T47D (cell line): ENCODE measurements around the gene CDC34.

Experiments used
- DNase-seq, 2 experiments: peaks; one replicate each; pipeline versions ENCODE4 v3.0.0 to v3.0.0-alpha.2; 2011 to 2012; ENCODE audit warnings: low read depth in 1 of 2, low spot score in 1 of 2
- JUND ChIP-seq: IDR thresholded peaks from 2 replicates; pipeline ENCODE4 v1.6.1; 2012; ENCODE audit warnings: low read depth
- in situ Hi-C: cut with HindIII; loops from 2 replicates; pipeline ENCODE4 v1.10.0; 2016; ENCODE audit warnings: low sequenced_read_pairs, low pct_unique_long_range_greater_than_20kb

Gene CDC34

GRCh38 chr19:506404-507285 is 24.9 kb upstream of the CDC34 start:
- no peak for TF ChIP-seq JUND
- in situ Hi-C loops, result no loop called here
- DNase-seq, result peak; percentile 98 to 99

GRCh38 chr19:507286-508203 is 24.0 kb upstream of the CDC34 start, which contains the start of gene TPGS1:
TPGS1 (plus strand) TSS chr19:507497; CDS start chr19:507507, 10 bp downstream.
- DNase-seq, result peak; percentile 69 to 83
- no peak for TF ChIP-seq JUND
- in situ Hi-C loops, result no loop called here

DNA sequence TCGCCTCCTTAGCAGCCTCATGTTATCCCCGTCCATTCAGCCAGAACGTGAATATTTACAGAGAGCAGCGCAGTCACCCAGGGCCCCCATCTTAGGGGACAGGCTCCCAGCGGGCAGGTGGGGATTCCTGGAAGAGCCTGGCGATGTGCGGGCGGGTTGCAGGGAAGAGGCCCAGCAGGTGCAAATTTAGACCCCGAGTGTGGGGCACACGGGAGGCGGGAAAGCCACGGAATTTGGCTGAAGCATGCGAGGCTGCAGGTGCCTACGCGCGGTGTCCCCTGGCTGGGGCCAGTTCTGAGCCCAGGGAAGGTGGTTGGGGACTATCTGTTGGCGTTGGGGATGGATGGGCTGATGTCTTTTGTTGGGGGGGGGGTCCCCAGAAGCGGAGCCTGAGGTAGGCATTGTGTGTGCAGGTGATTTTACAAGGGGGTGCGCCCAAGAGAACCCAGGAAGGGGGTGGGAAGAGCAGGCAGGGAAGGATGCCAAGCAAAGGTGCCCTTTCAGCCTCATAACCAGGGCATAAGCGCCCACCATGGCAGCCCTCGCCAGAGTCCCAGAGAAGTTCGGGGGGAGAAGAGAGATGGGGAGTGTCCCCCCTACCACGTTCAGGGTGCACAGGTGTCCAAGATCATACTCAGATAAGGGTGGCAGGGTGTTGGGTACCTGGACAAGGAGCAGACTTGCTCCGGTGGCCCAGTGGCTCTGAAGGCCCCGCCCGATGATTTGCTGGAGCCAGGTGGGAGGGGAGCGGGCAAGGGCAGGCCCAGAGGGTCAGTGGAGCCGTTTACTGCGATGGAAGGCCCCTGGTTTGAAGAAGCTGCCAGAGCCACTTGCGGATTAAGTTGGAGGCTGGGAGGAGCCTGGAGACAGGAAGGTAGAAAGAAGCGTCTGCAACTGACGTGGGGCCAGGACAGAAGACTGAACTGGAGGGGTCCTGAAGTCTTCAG is 23.1 kb upstream of the CDC34 start:
- no peak for TF ChIP-seq JUND

GRCh38 chr19:510606-511100 is 20.9 kb upstream of the CDC34 start:
- no peak for TF ChIP-seq JUND
- in situ Hi-C loops, result no loop called here
- DNase-seq, result peak in 1 of 2 experiments; percentile 76

More for the DNA sequence above, 23.1 kb upstream of the CDC34 start:
- DNase-seq, result no peak
- in situ Hi-C loops, result no loop called here

- DNase-seq, result no peak
- TF ChIP-seq JUND, result no peak
These were observed 20.3 kb upstream of the CDC34 start for GRCh38 chr19:511101-511851.

GRCh38 chr19:512547-513365 is 18.8 kb upstream of the CDC34 start:
- in situ Hi-C loops, result no loop called here
- no peak for TF ChIP-seq JUND
- DNase-seq, result no peak

More at GRCh38 chr19:511101-511851, 20.3 kb upstream of the CDC34 start:
- in situ Hi-C loops, result no loop called here

GRCh38 chr19:513368-514165 is 18.0 kb upstream of the CDC34 start:
- DNase-seq, result no peak
- in situ Hi-C loops, result no loop called here
- no peak for TF ChIP-seq JUND

GRCh38 chr19:514166-514663 is 17.3 kb upstream of the CDC34 start:
- no peak for DNase-seq
- TF ChIP-seq JUND, result no peak
- in situ Hi-C loops, result no loop called here

GRCh38 chr19:517721-518597 is 13.6 kb upstream of the CDC34 start:
- no peak for TF ChIP-seq JUND
- DNase-seq, result no peak
- in situ Hi-C loops, result no loop called here
